Sigmoid colon (tissue), 4 donors: ENCODE results near the gene CNTD1.

ENCODE experiments used
- CTCF ChIP-seq, 4 experiments: fragments of 450-650 bp in 3 of 4; fragments of 200-600 bp in 1 of 4; IDR thresholded peaks; one replicate each; pipeline ENCODE4 v1.5.1; 2016 to 2019; ENCODE audit warnings: antibody characterized with exemption in 4 of 4, mild to moderate bottlenecking in 3 of 4, moderate library complexity in 2 of 4
- POLR2A ChIP-seq, 2 donors: fragments of 450-650 bp; IDR thresholded peaks; one replicate each; pipeline ENCODE4 v1.6.1; 2016; ENCODE audit warnings: antibody characterized with exemption in 2 of 2, mild to moderate bottlenecking in 2 of 2, moderate library complexity in 2 of 2
- POLR2AphosphoS5 ChIP-seq, 4 donors: sonication (generic); formaldehyde crosslinking; IDR thresholded peaks; one replicate each; pipeline ENCODE4 v1.6.1; 2017; ENCODE audit warnings: antibody characterized with exemption in 4 of 4

DNA sequence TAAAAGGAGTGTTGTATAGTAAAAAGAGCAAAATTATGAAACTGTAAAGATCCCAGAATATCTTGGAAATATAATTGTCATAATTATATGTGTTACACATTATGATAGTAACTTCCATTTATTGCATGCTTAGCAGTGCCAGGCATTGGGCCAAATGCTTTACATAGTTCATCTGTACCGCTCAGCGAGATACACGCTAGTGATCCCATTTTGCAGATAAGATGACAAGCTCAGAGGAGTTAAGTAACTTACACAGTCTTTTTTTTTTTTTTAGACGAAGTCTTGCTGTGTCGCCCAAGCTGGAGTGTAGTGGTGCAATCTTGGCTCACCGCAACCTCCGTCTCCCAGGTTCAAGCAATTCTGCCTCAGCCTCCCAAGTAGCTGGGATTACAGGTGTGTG, 47.0 kb upstream of the CNTD1 start:
- no peak for TF ChIP-seq POLR2AphosphoS5 (IDR thresholded peaks at IDR 0.05)
- no peak for TF ChIP-seq CTCF (IDR thresholded peaks at IDR 0.05)
- no peak for TF ChIP-seq POLR2A (IDR thresholded peaks at IDR 0.05)
